Transverse colon (tissue), 4 donors: Measurements from ENCODE around the gene COMP.

Source experiments
- CTCF ChIP-seq, 5 experiments: fragments of 200-600 bp in 3 of 5; fragments of 450-650 bp in 2 of 5; sonication (generic) in 3 of 5; IDR thresholded peaks; 1 replicate in 2 of 5; 2 replicates in 3 of 5; pipeline ENCODE4 v1.5.1; 2016 to 2017; ENCODE audit warnings: antibody characterized with exemption in 5 of 5, inconsistent platforms in 3 of 5, mild to moderate bottlenecking in 2 of 5, moderate library complexity in 1 of 5
- EP300 ChIP-seq: sonication (generic); formaldehyde crosslinking; IDR thresholded peaks from one replicate; pipeline ENCODE4 v1.6.1; 2017; ENCODE audit warnings: antibody characterized with exemption, low read depth
- POLR2A ChIP-seq: fragments of 450-650 bp; IDR thresholded peaks from one replicate; pipeline ENCODE4 v1.6.1; 2016; ENCODE audit warnings: antibody characterized with exemption, mild to moderate bottlenecking, moderate library complexity
- POLR2AphosphoS5 ChIP-seq, 3 donors: sonication (generic); formaldehyde crosslinking; IDR thresholded peaks; one replicate each; pipeline ENCODE4 v1.6.1; 2016; ENCODE audit warnings: antibody characterized with exemption in 3 of 3

DNA sequence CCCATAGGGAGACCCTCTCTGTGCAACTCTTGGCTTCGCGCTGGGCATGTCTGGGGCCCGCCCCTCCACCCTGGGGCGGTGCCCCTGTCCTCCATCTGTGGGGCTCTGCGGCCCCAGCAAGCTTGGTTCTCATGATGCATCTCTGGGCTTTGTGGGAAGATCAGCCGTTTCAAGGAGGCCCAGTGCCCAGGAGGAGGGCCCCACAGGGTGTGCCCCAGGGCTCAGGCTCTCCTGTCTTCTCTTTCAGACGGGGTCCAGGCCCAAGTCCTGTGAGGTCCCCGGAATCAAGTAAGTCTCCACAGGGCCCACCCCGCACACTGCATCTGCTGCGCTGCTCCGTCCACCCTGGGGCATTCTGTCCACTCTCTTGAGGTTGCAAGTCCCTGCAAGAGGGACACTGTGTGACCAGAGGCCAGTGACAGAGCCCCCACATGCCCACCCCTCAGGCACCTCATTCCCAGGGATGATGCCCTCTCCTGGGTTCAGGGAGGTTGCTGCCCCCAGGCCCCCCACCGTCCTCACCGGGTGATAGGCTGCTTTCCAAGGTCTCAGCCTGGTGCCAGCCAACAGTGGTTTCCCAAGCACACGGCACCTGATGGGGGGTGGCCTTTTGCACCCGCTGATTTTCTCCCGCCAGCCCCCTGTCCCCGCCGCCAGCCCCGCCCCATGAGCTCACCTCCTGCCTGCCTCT is 31.7 kb downstream of the COMP start:
- no peak for TF ChIP-seq CTCF (IDR thresholded peaks at IDR 0.05)
- TF ChIP-seq POLR2A: no peak
- no peak for TF ChIP-seq POLR2AphosphoS5 (IDR thresholded peaks at IDR 0.05)
- TF ChIP-seq EP300: no peak
